ENCODE results near the gene NELFB.

The NELFB gene

DNA sequence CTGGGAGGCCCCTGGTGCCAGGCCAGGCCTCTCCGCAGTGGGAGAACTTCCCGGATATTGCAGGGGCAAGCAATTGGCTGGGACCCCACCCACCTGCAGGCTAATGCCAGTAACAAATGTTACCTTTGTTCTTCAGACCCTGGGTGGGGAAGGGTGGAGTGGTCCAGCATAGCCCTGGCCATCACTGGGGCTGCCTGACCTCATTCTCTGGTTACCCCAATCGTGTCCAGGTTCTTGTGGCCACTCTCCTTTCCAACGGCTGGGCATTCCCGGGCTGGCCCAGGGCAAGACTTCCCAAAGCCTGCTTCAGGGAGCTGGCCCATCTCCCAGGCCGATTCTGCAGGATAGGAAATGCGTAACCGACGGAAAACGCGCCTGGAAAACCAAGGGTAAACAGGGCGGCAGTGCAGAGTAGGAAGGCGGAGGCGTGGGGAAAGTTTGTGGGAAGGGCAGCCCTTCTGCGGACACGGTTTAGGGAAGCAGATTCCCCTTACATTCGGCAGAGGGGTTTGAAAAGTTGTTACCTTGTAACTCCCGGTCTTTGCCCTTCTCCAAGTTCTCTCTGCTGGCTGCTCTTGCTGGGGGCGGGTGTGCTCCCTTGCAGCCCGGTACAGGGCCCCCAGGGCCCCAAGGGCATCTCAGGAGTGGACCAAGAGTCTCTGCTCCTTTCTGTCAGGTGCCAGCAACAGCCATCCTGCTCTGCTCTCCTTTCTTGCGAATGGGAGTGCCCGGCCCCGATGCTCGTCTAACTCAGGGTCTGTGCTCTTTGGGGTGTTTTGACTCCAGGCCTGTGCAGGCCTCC lies 43.5 kb downstream of the NELFB start:
- TF ChIP-seq, protein P1, sequence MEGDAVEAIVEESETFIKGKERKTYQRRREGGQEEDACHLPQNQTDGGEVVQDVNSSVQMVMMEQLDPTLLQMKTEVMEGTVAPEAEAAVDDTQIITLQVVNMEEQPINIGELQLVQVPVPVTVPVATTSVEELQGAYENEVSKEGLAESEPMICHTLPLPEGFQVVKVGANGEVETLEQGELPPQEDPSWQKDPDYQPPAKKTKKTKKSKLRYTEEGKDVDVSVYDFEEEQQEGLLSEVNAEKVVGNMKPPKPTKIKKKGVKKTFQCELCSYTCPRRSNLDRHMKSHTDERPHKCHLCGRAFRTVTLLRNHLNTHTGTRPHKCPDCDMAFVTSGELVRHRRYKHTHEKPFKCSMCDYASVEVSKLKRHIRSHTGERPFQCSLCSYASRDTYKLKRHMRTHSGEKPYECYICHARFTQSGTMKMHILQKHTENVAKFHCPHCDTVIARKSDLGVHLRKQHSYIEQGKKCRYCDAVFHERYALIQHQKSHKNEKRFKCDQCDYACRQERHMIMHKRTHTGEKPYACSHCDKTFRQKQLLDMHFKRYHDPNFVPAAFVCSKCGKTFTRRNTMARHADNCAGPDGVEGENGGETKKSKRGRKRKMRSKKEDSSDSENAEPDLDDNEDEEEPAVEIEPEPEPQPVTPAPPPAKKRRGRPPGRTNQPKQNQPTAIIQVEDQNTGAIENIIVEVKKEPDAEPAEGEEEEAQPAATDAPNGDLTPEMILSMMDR (IDR thresholded peaks at IDR 0.05; ENCODE audit: borderline replicate concordance, insufficient read depth, low read depth, low read length): no peak
- H3K4me3 ChIP-seq (ENCODE audit: low read depth, low read length): no peak overlapping the region

DNA sequence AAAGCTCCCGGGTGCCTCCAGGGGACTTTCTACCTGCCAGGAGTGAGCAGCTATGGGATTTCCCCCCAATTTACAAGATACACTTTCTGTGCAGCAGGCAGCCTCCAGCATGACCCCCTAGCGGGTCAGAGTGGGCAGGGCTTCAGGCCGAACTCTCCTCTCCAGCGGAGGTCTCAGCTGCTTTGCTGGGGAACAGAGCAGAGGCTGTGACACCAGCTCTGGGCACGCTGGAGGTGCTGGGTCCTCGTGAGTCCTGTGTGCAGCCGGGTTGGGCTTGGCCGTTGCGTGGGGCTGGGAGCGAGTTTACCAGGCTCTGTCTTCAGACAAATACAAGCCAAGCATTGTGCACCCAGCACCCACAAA lies 44.1 kb downstream of the NELFB start:
- H3K4me3 ChIP-seq (ENCODE audit: low read depth, low read length): no peak overlapping the region
- TF ChIP-seq, protein P1 (IDR thresholded peaks at IDR 0.05; ENCODE audit: borderline replicate concordance, insufficient read depth, low read depth, low read length): 0 out of 2 replicates have a peak, but pooled peaks have one; percentile 5

DNA sequence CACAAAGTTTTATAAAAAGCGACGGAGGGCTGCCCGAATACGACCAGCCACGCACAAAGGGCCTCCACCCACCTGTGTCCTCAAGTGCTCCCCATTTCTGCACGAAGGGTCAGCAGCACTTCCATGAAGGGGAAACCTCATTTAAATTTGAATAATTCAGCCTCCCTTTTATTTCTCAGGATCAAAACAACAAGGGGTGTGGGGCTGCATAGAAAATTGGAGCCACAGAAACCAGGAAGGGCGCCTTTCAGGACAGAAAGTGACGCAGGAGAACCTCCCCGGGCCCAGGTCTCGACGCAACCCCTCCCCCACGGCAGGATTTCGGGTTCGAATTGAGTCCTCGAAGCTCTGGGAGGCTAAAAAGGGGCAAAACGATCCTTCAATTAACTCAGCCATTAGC lies 44.8 kb downstream of the NELFB start:
- TF ChIP-seq, protein P1 (IDR thresholded peaks at IDR 0.05; ENCODE audit: borderline replicate concordance, insufficient read depth, low read depth, low read length): no peak
- no peak overlapping the region for H3K4me3 ChIP-seq (ENCODE audit: low read depth, low read length)

DNA sequence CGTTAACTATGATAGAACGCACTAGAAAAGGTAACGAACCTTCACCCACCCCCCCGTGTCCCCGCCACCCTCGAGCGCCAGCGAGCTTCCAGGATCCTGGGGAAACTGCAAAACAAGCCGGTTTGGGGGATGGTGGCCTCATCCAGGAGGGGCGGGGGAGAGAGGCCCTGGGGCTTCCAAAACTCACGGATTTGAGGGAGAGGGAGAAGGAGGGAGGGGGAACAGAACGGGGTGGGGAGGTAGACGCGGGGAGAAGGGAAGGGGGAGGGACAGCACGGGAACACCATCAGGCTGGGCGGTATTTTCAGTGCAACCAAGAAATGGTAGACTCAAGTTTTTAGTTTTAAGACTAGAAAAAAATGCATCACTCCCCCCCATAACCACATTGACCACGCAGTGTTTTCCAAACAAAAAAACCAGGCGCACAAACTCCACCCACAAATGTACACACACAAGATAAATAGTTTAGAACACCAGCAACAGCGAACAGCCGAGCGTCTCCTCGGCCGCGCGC lies 45.5 kb downstream of the NELFB start:
- TF ChIP-seq, protein P1 (IDR thresholded peaks at IDR 0.05; ENCODE audit: borderline replicate concordance, insufficient read depth, low read depth, low read length): no peak
- H3K4me3 ChIP-seq (ENCODE audit: low read depth, low read length): peak overlapping the region; percentile 49

DNA sequence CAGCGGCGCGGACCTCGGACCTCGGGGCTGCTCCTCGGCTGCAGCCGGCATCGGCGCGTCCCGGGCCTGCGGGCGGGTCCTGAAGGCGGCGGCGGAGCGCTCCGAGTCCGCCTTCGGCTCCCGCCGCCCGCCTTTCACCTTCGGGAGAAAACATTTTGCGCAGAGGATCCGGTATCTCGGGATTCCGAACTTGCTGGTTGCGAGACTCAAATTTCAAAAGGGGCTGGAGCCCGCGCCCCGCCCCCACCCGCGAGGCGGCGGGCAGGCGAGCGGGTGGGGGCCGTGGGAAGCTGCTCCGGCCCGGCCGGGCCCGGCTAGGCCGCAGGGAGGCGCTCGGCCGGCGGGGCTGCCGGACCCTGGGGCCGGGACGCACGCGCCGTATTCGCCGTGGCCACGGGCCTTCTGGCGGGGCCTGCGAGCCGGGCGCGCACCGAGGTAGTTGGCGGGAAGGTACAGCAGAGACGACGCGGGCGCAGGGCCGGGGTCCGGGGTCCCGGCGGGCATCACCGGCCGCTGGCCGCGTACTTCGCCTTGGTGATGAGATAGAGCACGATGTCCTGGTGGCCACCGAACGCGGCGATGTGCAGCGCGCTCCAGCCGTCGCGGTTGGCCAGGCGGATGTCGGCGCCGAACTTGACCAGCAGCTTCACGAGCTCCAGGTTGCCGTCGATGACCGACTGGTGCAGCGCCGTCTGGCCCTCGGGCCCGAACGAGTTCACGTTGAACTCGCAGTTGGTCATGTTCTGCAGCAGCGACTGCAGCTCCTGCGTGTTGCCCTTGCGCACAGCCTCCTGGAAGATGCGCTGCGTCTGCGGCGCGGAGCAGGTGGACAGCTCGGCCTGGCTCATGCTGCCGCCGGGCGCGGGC lies 46.2 kb downstream of the NELFB start:
- H3K4me3 ChIP-seq (ENCODE audit: low read depth, low read length): peak overlapping the region; percentile 49
- TF ChIP-seq, protein P1 (IDR thresholded peaks at IDR 0.05; ENCODE audit: borderline replicate concordance, insufficient read depth, low read depth, low read length): no peak

DNA sequence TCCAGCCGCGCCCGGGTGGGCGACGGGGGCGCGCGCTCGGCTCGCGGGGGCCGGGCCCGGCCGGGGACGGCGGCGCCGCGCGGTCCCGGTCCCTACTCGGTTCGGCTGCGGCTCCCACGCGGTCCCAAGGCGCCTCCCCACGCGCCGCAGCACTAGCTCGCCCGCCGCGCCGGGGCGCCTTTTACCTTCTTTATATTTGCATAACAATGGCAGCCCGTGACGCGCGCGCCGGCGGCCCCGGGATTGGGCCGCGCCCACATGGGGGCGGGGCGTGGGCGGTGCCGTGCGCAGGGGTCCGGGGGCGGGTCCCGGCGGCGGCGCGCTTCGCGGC lies 47.0 kb downstream of the NELFB start, which contains the start of gene NRARP:
Gene NRARP (minus strand): TSS at position 154 of the 331 bp plus-strand sequence. CDS start 343 bp downstream, outside the sequence.
- H3K4me3 ChIP-seq (ENCODE audit: low read depth, low read length): peak within 1 kb of the TSS; percentile 49
- TF ChIP-seq, protein P1 (IDR thresholded peaks at IDR 0.05; ENCODE audit: borderline replicate concordance, insufficient read depth, low read depth, low read length): no peak

Measured in GM12875 (cell line).